Activated CD4-positive, alpha-beta T cell treated with anti-CD3 and anti-CD28 coated beads for 48 hours (primary cell): ENCODE data around the gene PCSK5.

ENCODE experiments used
- DNase-seq: peaks from one replicate; pipeline ENCODE4 v3.0.0-alpha.2; 2020

Gene PCSK5

DNA sequence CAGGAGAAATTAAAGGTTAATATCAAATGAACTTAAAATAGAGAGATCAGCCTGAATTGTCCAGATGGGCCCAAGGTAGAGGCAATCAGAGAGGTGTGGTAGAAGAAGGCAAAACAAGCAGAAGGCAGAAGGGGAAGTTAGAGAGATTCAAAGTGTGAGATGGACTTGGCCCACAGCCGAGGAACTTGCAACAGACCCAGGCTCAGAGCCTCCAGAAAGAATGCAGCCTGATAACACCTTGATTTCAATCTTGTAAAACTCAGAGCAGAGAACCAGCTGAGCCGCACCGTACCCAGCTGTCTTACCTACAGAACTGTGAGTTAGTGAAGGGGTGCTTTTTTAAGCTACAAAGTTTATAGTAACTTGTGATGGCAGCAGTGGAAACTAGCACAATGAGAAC is 312.9 kb downstream of the PCSK5 start:
- DNase-seq, result no peak

- no peak for DNase-seq
Measured at GRCh38 chr9:76206821-76207220, 316.3 kb downstream of the PCSK5 start.

DNA sequence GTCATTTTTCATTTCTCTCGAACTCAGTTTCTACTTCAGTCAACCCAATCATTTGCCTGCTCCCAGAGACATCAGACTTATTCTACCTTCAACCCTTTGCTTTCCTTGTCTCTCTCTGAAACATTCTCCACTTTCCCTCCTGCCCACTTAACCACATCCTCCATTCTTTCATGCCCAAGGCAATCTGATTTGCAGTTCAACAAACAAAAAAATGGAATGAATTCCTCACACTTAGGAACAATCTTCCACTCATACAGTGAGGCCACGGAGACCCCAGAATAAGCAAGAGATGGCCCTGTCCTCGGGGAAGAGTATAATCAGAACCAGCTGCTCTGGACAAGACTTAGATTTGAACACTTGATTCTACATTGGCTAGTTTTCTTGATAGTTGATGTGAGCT is 323.3 kb downstream of the PCSK5 start:
- DNase-seq, result no peak

GRCh38 chr9:76215066-76215465 is 324.6 kb downstream of the PCSK5 start:
- no peak for DNase-seq

DNA sequence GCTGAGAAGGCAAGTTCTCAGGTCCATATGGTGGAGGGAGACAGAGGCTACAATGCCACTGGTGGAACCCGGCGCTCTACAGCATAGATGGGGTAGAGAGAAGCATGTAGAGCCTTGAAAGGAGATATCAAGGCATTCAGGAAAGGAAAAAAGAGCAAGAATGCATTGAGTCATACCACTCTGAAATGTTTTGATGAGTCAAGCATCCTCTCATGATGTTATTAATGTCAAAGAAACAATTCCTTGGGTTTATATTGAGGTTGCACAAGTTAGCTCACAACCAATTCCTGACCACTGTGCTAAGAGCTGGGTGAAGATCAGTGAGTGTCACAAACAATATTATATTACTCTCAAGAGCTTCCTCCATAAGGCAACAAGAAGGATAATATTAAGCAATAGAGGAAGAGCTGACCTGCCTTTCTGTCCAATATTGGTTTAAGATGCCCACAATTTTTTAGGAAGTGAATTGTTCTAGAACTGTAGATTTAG is 325.7 kb downstream of the PCSK5 start:
- DNase-seq, result no peak

DNA sequence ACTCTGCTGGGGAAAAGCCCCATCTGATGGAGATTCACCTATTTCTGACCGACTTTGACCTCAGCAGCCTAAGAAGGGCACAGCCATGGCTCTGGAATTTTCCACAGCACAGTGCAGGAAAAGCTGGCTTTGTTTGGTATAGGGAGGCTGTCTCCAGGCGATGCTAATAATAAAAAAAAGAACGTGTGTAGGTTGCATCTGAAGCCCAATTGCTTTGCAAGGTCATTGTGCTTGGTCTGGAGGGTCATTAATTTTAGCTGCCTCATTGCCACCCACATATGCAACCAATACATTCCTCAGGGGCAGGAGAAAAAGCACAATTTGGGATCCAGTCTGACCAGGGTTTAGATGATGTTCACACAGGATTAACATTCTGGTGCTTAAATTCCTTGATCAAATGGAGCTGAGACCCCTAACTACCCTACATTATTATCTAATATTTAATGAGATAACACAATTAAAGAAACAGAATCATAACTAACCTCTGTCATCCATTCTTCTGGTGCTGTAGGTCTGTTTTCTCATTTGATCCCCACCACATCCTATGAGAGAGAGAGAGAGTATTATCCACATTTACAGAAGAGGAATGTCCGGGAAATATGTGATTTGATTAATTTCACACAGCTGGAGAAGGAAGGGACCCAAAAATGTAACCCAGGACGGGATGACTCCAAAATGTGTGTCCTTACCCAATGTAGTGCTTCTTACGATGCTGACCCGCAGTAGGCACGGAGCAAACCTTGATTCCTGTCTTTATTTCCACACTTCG is 327.8 kb downstream of the PCSK5 start:
- DNase-seq, result no peak

GRCh38 chr9:76218886-76219445 is 328.5 kb downstream of the PCSK5 start:
- DNase-seq, result no peak

- no peak for DNase-seq
Measured at GRCh38 chr9:76219560-76220151, 329.2 kb downstream of the PCSK5 start.

DNA sequence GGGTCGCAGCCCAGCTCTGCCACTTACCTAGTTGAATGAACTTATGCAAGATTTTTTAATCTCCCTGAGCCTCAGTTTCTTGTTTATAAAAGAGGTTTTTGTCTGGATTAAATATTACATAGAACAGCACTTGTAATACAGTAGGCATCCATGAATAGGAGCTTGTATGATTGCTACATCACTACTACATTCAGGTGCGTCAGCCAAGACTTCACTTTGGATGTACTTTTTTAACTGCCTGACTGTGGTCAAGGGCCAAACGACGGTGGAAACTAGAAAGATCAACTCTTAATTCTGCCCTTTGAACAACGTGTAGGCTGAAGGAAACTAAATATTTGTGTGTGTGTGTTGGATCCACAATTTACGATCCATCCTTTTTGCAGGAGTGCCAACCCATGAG is 330.9 kb downstream of the PCSK5 start:
- no peak for DNase-seq

DNA sequence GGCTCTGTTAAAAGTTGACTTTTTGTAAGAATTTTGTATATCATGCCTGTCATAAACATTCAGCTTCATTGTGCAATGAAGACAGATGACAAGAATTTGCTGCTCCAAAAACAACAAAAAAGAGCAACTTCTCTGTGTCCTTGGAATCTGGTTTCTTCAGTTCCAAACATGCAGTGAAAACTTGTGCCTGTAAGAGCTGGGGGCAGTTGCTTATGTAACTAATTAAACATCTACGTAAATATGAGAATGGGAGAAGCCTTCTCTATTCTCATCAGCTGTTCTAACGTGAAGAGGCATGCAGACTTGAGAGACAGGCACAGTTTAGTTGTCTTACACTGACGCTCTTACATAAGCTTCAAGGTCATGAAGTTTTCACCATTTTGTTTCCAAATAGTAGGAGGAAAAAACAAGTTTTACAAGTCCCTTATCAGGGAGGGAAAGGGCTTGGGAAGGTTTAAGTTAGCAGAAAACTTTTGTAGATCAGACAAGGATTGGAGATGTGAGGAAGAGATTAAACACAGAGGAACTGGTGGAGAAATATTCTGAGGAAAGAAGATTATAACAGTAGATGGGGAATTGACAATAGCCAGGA is 333.4 kb downstream of the PCSK5 start:
- DNase-seq, result no peak

DNA sequence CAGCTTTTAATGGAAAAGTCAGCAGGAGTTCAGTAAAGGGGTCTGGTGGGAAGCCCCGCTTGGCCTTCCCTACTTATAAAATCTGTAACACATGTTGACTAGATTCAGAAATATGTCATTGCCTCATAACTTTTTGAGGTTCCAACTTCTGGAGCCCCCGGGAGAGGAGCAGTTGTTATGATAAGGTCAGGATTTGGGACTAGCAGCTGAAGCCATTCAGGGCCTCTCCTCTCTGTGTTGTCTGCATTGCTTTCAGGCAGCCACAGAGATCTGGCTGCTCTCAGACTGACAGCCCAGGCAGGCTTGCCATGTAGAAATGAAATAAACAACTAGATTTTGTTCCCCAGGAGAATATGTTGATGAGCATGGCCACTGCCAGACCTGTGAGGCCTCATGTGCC is 336.7 kb downstream of the PCSK5 start:
- DNase-seq, result no peak

DNA sequence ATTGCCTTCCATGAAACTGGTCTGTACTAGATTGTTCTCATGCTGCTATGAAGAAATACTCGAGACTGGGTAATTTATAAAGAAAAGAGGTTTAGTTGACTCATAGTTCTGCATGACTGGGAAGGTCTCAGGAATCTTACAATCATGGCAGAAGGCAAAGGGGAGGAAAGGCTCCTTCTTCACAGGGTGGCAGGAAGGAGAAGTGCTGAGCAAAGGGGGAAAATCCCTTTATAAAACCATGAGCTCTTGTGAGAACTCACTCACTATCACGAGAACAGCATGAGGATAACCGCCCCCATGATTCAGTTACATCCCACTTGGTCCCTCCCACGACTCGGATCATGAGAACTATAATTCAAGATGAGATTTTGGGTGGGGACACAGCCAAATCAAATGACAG is 340.5 kb downstream of the PCSK5 start:
- DNase-seq, result no peak

GRCh38 chr9:76232861-76233489 is 342.5 kb downstream of the PCSK5 start:
- no peak for DNase-seq

DNA sequence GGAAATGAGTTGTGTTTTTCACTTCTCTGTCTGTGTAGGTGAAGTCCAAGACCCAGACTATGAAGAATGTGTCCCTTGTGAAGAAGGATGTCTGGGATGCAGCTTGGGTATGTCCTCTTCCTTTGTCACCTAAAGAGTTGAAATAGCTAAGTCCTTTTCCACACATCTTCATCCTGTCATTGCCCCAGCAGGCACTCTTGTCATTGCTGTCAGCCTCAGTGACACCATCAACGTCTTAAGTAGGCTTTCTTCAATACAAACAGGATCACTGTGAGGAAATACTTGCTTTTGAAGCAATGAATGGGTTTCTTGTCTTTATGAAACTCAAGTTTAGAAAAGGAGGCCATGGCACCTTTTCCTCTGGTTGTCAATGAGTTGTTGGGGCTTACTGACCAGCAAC is 350.1 kb downstream of the PCSK5 start:
- no peak for DNase-seq

DNA sequence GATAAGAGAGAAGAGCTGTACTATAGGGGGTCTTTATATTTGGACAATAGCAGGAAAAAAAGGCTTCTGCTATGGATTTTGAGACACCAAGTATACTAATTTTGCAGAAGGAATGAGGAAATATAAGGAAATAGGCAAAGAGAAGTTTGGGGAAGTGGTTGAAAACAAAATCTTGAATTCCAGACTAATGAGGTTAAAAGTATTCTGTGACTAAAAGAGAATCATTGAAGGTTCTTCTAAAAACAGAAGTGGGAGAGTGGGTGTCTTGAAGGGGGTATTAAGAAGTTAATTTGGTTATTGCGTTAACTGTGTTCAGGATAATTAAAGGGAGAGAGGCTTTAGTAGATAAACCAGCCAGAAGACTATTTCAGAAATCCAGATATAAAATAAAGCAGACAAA is 355.0 kb downstream of the PCSK5 start:
- DNase-seq, result no peak

DNA sequence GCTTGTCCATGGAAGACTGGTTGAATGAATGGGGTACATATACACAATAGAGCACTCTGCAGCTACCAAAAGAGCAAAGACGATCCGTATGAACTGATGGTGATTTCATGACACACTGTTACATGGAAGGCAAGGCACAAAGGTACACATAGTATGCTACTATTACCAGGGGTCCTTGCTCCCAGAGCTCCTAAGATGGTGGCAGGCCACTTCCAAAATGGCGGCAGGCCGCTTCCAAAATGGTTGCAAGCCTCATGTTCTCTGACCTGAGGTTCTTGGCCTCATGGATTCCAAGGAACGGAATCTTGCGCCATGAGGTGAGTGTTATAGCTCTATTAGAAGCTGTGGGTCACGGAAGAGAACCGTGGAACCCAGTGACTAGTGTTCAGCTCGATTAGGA is 356.2 kb downstream of the PCSK5 start:
- no peak for DNase-seq

- no peak for DNase-seq
Measured at GRCh38 chr9:76247426-76247825, 357.0 kb downstream of the PCSK5 start.

GRCh38 chr9:76249309-76249708 is 358.8 kb downstream of the PCSK5 start:
- no peak for DNase-seq

DNA sequence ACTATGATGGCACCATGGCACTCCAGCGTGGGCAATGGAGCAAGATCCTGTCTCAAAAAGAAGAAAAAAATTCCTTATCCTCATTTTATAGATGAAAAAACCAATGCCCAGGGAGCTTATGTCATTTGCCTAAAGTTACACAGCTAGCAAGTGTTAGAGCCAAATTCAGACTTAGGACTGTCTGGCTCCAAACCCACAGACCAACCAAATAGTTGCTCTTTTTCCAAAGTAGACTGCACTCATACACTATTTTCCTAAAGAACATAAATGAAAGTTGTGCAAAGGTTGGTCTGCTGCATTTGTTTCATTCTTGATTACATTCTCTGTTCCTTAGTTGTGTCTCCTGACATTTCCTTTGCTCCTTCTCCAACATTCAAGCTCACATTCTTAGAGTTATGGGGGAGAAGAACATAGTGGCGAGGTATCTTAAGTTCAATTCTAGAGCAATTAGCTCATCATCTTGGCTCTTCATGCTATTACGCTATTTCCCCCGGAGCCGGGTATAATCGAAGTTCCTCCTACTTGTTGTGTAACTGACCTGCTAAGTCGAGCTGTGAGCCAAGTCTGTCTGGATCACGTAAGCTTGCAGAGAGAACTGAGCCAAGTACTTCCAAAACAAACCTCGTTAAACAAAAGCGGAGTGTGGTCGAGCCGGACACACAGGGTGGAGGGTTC is 365.4 kb downstream of the PCSK5 start:
- no peak for DNase-seq

DNA sequence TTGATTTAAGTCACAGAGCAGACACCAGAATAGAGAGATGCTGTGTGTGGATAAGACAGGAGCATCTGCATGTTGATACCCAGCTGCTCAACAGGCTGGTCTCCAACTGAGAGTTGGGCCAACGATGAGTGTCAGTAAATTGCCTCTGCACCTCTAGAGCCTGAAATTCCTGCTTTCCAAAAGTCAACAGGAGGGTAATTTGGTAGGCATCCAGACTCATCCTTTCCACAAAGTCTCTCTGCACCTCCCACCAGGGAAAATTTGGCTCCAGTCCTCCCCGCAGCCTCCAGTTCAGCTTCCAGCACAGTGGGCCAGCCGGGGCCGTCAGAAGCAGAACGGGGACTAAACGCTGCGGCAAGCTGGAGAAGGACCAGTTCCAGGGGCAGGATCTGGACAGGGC is 366.8 kb downstream of the PCSK5 start:
- no peak for DNase-seq

- no peak for DNase-seq
Measured at GRCh38 chr9:76266649-76267283, 376.3 kb downstream of the PCSK5 start.

DNA sequence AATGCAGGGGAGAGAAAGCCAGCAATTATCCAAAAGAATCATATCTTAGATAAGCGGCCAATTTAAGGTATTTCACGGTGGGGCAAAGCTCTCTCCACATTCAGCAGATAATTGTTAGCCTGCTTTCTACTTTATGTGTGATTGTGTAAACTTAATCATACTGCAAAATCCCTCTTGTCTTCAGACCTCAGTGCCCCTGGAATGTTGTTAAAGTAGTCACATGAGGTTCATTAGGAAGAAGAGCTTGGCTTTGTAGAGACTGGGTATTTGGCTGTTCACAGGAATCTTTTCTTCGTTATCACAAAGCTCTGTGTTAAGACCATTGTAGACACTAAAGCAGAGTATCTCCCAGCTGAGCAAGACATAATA is 376.8 kb downstream of the PCSK5 start:
- no peak for DNase-seq

DNA sequence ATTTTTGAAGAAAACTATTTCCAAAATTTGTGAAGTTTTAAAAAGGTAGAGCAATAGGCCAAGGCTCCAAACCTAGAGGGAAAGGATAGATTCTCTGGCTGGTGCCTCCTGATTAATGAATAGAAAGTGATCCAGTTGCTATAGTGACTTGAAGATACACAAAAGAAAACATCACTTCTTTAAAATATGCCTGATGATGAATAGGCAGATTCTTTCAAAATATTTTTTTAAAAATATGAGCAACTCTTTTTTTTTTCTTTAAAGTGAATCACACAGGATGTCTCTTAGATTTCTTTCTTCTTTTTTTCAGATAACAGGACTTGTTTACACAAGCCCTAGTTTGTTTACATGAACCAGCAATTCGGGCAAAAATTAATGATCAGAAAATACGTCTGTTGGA is 379.3 kb downstream of the PCSK5 start:
- no peak for DNase-seq
